WTC11 (cell line): Measurements from ENCODE around the gene DNAH17.

ENCODE experiments used
- NR2C2 ChIP-seq: sonication (generic); formaldehyde crosslinking; IDR thresholded peaks from 2 replicates; pipeline ENCODE4 v1.8.0; 2022; ENCODE audit warnings: mild to moderate bottlenecking, missing genetic modification reagents
- ZNF219 ChIP-seq: sonication (generic); formaldehyde crosslinking; IDR thresholded peaks from 2 replicates; pipeline ENCODE4 v1.8.0; 2023; ENCODE audit warnings: missing genetic modification reagents, mild to moderate bottlenecking, borderline replicate concordance

- no peak for TF ChIP-seq NR2C2 (CRISPR knock-in tag)
- TF ChIP-seq ZNF219 (CRISPR knock-in tag) = no peak
Observed at GRCh38 chr17:78432226-78433012, 144.8 kb downstream of the DNAH17 start.
